Measurements from ENCODE around the gene SCNM1. TPM values are rescaled to one million over a fixed set of nuclear protein-coding genes. Genes with fewer than 3 reads are reported as not detected.
A peak's percentile ranks its signal among the peaks of the same experiment; 100 is the strongest.

The SCNM1 gene
- total and polyA plus RNA-seq, 12 donors: 12.9 to 57.6 (median 18.8) TPM

GRCh38 chr1:151143986-151144385 is 22.0 kb upstream of the SCNM1 start:
- intact Hi-C loops (cut with DNase I): no loop called here
- ATAC-seq (no peak), DNase-seq (peak in 1 of 2 donors; percentile 50)
- Histone ChIP-seq H3K27ac (peak overlapping the region; percentile 82 to 96 (median 89)), H3K27me3 (peaks cover 0 to 15% (median 0%) of the 10 kb centered on the region in 7 donors), H3K4me3 (peak overlapping the region in 9 of 10 donors; percentile 24 to 100 (median 96)), H3K36me3 (peaks cover 0 to 38% (median 12%) of the 10 kb centered on the region in 9 donors), H3K4me1 (peaks cover 21 to 61% (median 46%) of the 10 kb centered on the region in 9 donors), H3K9me3 (no peaks in the 10 kb centered on the region)
- WGBS, 2 donors: 15 to 18% methylated on average over 4 to 5 of the region's 5 CpGs
- no peak for TF ChIP-seq CTCF (IDR thresholded peaks at IDR 0.05)

GRCh38 chr1:151144474-151145303 is 21.3 kb upstream of the SCNM1 start:
- Histone ChIP-seq H3K27me3 (peaks cover 0 to 15% (median 0%) of the 10 kb centered on the region in 7 donors), H3K9me3 (no peaks in the 10 kb centered on the region), H3K4me3 (peak overlapping the region; percentile 83 to 100 (median 94)), H3K27ac (peak overlapping the region; percentile 82 to 96 (median 89)), H3K4me1 (peaks cover 21 to 64% (median 46%) of the 10 kb centered on the region in 9 donors), H3K36me3 (peaks cover 0 to 31% (median 5%) of the 10 kb centered on the region in 9 donors)
- peak in 1 of 2 donors; percentile 74 for DNase-seq
- intact Hi-C loops (cut with DNase I): loop anchor here in 2 of 10 donors (5.0 kb wide), 3 partner anchors 72 to 122 kb away; partner anchors contain the start of gene GABPB2 (in 1 of the 2)
- no peak for TF ChIP-seq CTCF (IDR thresholded peaks at IDR 0.05)
- peak; percentile 2 to 56 (median 16) for ATAC-seq
- 29 to 37% methylated on average over 7 of the region's 7 CpGs for WGBS, 2 donors

DNA sequence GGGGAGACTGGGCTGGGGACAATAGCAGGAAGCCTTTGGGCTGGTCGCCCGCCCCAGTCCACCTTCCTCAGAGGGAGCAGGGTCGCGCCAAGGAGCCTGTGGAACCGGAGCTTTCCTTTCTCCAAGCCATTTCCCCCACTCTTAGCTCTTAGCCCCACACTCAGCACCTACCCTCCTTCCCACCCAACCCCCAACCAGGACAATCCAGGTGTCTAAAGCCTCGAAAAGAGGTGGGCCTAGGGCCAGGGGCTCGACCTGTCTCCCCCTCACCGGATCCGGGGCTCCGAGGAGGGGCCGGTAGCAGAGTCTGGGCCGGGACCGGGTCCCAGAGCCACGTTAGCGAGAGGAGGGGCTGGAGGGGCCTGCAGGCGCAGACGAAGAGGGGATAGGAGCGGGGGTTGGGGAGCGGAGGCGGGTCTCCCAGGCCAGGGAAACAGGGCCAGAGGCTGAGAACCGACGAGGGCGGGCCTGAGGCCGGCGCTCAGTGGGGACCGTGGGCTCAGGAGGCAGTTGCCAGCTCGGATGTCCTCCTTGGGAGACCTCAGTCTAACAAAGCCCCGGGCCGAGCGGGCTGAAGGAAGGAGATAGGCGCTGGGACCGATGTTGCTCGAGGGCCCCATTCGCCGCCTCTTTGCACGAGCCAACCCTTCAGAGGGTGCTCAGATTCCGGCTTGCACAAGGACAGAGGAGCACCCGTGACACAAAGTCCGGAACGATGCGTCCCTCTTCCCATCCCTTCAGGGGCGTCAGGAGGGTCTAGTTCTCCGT is 20.5 kb upstream of the SCNM1 start:
- Histone ChIP-seq H3K4me1 (peaks cover 21 to 64% (median 46%) of the 10 kb centered on the region in 9 donors), H3K36me3 (peaks cover 0 to 23% (median 0%) of the 10 kb centered on the region in 9 donors), H3K9me3 (no peaks in the 10 kb centered on the region), H3K4me3 (peak overlapping the region; percentile 83 to 100 (median 94)), H3K27me3 (peaks cover 0 to 15% (median 0%) of the 10 kb centered on the region in 7 donors), H3K27ac (peak overlapping the region; percentile 82 to 96 (median 89))
- DNase-seq (peak in 1 of 2 donors; percentile 53), ATAC-seq (peak; percentile 1 to 58 (median 20))
- WGBS, 2 donors: 2 to 8% methylated on average over 43 of the region's 43 CpGs
- TF ChIP-seq CTCF (IDR thresholded peaks at IDR 0.05): no peak
- intact Hi-C loops (cut with DNase I): loop anchor here in 2 of 10 donors (5.0 kb wide), 3 partner anchors 73 to 123 kb away; partner anchors contain the start of gene GABPB2 (in 1 of the 2)

DNA sequence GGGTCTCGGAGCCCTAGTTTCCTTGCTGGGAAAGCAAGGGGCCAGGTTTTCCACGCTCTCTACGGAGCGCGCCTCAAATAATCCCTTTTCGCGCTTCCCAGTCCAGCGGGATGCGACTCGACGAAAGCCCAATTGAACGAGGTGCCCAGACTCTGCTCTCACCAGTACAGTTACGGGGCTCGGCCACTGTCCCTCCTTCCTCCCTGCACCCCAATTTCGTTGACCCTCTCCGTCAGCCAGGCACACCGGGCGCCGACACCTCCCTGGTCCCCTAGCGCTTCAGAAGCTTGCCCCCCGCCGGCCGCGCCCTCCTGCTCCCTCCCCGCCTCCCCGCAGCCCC is 19.9 kb upstream of the SCNM1 start:
- 1% methylated on average over 25 to 26 of the region's 26 CpGs for WGBS, 2 donors
- Histone ChIP-seq H3K4me1 (peaks cover 21 to 62% (median 46%) of the 10 kb centered on the region in 9 donors), H3K27me3 (peaks cover 0 to 15% (median 0%) of the 10 kb centered on the region in 7 donors), H3K27ac (peak overlapping the region; percentile 82 to 96 (median 89)), H3K4me3 (peak overlapping the region; percentile 83 to 100 (median 94)), H3K9me3 (no peaks in the 10 kb centered on the region), H3K36me3 (peaks cover 0 to 19% (median 0%) of the 10 kb centered on the region in 9 donors)
- intact Hi-C loops (cut with DNase I): loop anchor here in 2 of 10 donors (5.0 kb wide), 3 partner anchors 74 to 124 kb away; partner anchors contain the start of gene GABPB2 (in 1 of the 2)
- no peak for TF ChIP-seq CTCF (IDR thresholded peaks at IDR 0.05)
- DNase-seq: no peak
- peak in 4 of 8 donors; percentile 1 to 11 (median 8) for ATAC-seq
